Measurements from ENCODE around the gene TAB2. TPM values are rescaled to one million over a fixed set of nuclear protein-coding genes. Genes with fewer than 3 reads are reported as not detected.
A peak's percentile ranks its signal among the peaks of the same experiment; 100 is the strongest.

TAB2 gene
- total RNA-seq, 4 donors from 2014 or later, result 24.1 to 93.6 (median 51.7) TPM

GRCh38 chr6:149429427-149430360, 112.2 kb downstream of the TAB2 start:
- intact Hi-C loops (cut with DNase I; ENCODE audit: low total_unique reads), result no loop called here
- no peaks in the 10 kb centered on the region for H3K9me3 ChIP-seq
- no peaks in the 10 kb centered on the region for H3K36me3 ChIP-seq
- no peak overlapping the region for H3K4me3 ChIP-seq
- H3K27ac ChIP-seq, result no peak overlapping the region
- DNase-seq, result no peak
- H3K27me3 ChIP-seq, result no peaks in the 10 kb centered on the region
- H3K4me1 ChIP-seq, result no peaks in the 10 kb centered on the region
- TF ChIP-seq POLR2A (IDR thresholded peaks at IDR 0.05) (no peak), CTCF (IDR thresholded peaks at IDR 0.05) (no peak)

DNA sequence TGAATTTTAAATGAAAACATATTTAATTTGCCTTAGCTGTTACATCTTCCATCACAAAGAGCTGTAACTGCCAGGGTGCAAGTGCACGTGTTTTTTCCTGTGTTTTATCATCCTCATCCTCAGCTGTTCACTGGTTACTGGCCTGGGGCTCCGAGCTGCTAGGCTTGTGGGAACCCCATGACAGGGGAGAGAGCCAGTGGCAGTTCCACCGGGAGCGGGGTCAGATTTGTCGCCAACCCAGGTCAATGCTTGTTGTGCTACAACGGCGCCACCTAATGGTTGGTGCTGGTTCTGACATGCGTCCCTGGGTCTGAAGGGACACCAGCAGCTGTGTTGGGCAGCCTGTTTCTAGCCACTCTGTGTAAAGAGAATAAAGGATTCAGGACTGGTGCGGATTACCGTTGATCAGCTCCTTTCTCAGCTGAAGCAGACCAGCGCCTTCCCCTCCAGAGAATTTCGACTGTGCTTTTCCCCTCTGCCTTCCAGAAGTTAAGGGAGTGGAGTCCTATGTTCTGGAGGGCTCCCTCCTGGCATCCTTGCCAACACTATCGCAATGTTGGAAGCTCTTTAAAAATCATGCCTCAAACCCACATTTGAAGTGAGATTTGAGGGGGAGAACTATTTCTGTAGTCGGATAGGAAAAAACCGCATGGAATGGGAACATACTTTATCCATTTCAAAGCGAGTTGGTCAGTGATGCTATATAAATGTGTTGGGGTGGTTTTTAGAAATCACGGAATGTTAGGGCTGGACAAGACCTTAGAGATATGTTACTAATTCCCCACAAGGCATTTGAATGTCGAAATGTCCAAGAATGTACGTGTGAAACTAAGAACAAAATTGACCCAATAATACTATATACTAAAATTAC, 114.6 kb downstream of the TAB2 start:
- peak; percentile 89 to 90 for DNase-seq

GRCh38 chr6:149433405-149433804, 115.9 kb downstream of the TAB2 start:
- no peaks in the 10 kb centered on the region for H3K36me3 ChIP-seq
- H3K27ac ChIP-seq, result no peak overlapping the region
- no peak overlapping the region for H3K4me3 ChIP-seq
- TF ChIP-seq CTCF (IDR thresholded peaks at IDR 0.05), result no peak
- no peak for TF ChIP-seq POLR2A (IDR thresholded peaks at IDR 0.05)
- no peak for DNase-seq
- H3K4me1 ChIP-seq, result no peaks in the 10 kb centered on the region
- H3K9me3 ChIP-seq, result no peaks in the 10 kb centered on the region
- intact Hi-C loops (cut with DNase I; ENCODE audit: low total_unique reads), result no loop called here
- H3K27me3 ChIP-seq, result no peaks in the 10 kb centered on the region

More for the DNA sequence above, 114.6 kb downstream of the TAB2 start:
- no peaks in the 10 kb centered on the region for H3K9me3 ChIP-seq
- H3K27me3 ChIP-seq, result no peaks in the 10 kb centered on the region
- no peaks in the 10 kb centered on the region for H3K36me3 ChIP-seq
- peak overlapping the region; percentile 39 to 66 for H3K27ac ChIP-seq
- intact Hi-C loops (cut with DNase I; ENCODE audit: low total_unique reads), result no loop called here
- H3K4me3 ChIP-seq, result no peak overlapping the region
- no peaks in the 10 kb centered on the region for H3K4me1 ChIP-seq
- TF ChIP-seq CTCF (IDR thresholded peaks at IDR 0.05) (peak; percentile 86 to 95 (median 92)), POLR2A (IDR thresholded peaks at IDR 0.05) (peak in 1 of 2 donors; percentile 14)

GRCh38 chr6:149433881-149434280, 116.4 kb downstream of the TAB2 start:
- DNase-seq, result no peak
- Histone ChIP-seq H3K27ac (no peak overlapping the region), H3K4me3 (no peak overlapping the region), H3K27me3 (no peaks in the 10 kb centered on the region), H3K4me1 (no peaks in the 10 kb centered on the region), H3K36me3 (no peaks in the 10 kb centered on the region), H3K9me3 (no peaks in the 10 kb centered on the region)
- TF ChIP-seq CTCF (IDR thresholded peaks at IDR 0.05) (no peak), POLR2A (IDR thresholded peaks at IDR 0.05) (no peak)
- intact Hi-C loops (cut with DNase I; ENCODE audit: low total_unique reads), result no loop called here

Measured in uterus (tissue), 4 donors.